GM23248 (cell line): ENCODE measurements around the gene CDC73.

ENCODE experiments used
- EZH2 ChIP-seq: fragments of 200-600 bp; sonication (generic); IDR thresholded peaks from 2 replicates; pipeline ENCODE4 v1.6.1; 2018; ENCODE audit warnings: antibody characterized with exemption, mild to moderate bottlenecking; ENCODE audit not compliant: insufficient read depth, poor library complexity, severe bottlenecking
- EZH2phosphoT487 ChIP-seq: fragments of 200-600 bp; sonication (generic); IDR thresholded peaks from 2 replicates; pipeline ENCODE4 v1.6.1; 2018; ENCODE audit warnings: antibody characterized with exemption, moderate library complexity, mild to moderate bottlenecking, low read depth; ENCODE audit not compliant: insufficient read depth

DNA sequence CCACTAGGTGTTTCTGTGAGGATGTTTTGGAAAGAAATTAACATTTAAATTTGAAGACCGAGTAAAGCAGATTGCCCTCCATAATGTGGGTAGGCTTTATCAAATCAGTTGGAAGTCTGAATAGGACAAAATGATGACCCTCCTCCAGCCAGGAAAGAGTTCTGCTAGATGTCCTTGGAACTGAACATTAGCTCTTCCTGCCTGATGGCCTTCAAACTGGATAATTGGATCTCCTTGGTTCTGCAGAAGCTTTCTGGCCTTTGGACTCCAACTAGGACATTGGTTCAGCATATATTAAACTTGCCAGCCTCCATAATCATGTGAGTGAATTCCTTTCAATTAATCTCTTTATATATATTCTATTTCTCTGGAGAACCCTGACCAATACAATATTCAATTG is 12.2 kb upstream of the CDC73 start:
- TF ChIP-seq EZH2 (no peak), EZH2phosphoT487 (no peak)
